GM12875 (cell line): ENCODE data around the gene KANSL1.

ENCODE experiments used
- H3K4me3 ChIP-seq: one replicate; pipeline ENCODE4 v1.5.1; 2011; ENCODE audit warnings: low read depth, low read length, control low read depth
- TF ChIP-seq, protein P1 (sequence below): IDR thresholded peaks from 2 replicates; pipeline ENCODE4 v1.5.1; 2011; ENCODE audit warnings: low read depth, mild to moderate bottlenecking, control low read depth, inconsistent platforms, low read length, moderate library complexity, borderline replicate concordance; ENCODE audit not compliant: insufficient read depth

Gene KANSL1

DNA sequence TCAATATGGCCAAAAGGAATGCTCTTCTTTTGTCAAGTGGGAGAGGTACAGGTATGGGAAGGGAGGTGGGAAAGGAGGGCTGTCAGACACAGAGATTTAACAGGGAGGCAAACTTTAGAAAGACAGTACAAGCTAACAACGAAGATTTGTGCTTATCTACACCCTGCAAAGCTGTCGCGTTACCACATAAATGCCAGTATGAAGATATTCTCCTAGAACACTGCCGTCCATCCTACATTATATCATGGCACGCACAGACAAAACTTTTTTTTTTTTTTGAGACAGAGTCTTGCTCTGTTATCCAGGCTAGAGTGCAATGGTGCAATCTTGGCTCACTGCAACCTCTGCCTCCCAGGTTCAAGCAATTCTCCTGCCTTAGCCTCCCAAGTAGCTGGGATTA is 143.6 kb downstream of the KANSL1 start:
- TF ChIP-seq, protein P1, sequence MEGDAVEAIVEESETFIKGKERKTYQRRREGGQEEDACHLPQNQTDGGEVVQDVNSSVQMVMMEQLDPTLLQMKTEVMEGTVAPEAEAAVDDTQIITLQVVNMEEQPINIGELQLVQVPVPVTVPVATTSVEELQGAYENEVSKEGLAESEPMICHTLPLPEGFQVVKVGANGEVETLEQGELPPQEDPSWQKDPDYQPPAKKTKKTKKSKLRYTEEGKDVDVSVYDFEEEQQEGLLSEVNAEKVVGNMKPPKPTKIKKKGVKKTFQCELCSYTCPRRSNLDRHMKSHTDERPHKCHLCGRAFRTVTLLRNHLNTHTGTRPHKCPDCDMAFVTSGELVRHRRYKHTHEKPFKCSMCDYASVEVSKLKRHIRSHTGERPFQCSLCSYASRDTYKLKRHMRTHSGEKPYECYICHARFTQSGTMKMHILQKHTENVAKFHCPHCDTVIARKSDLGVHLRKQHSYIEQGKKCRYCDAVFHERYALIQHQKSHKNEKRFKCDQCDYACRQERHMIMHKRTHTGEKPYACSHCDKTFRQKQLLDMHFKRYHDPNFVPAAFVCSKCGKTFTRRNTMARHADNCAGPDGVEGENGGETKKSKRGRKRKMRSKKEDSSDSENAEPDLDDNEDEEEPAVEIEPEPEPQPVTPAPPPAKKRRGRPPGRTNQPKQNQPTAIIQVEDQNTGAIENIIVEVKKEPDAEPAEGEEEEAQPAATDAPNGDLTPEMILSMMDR: no peak
- H3K4me3 ChIP-seq: no peak overlapping the region

DNA sequence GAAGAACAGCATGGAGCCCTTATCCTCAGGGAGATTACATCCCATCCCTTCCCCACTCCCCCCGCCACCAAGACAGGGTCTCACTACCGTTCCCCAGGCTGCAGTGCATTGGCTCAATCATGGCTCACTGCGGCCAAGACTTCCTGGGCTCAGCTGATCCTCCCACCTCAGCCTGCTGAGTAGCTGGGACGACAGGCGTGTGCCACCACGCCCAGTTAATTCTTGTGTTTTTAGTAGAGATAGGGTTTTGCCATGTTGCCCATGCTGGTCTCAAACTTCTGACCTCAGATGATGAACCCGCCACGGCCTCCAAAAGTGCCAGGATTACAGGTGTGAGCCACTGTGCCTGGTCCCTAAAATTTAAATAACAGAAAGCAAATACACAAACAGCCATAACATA is 145.4 kb downstream of the KANSL1 start:
- TF ChIP-seq, protein P1: no peak
- no peak overlapping the region for H3K4me3 ChIP-seq

GRCh38 chr17:46047398-46047797 is 145.8 kb downstream of the KANSL1 start:
- no peak overlapping the region for H3K4me3 ChIP-seq
- TF ChIP-seq, protein P1: no peak

DNA sequence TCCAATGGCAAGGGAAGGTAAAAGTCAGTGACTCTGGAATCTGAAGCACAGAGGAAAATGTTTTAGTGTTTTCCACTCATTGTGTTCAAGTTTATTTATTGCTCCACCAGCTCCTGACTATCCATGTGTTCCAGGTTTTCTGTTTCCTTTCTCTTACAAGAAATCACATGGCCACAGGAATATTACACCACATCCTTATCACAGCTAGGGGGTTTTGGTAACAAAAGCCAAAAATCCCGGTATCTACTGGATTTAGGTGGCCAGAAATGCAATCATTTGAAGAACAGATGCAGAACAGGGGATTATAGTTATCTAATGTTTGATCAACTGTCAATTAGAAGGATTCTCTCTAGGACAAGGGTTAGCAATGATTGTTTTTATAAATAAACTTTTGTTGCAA is 146.3 kb downstream of the KANSL1 start:
- TF ChIP-seq, protein P1: no peak
- no peak overlapping the region for H3K4me3 ChIP-seq

DNA sequence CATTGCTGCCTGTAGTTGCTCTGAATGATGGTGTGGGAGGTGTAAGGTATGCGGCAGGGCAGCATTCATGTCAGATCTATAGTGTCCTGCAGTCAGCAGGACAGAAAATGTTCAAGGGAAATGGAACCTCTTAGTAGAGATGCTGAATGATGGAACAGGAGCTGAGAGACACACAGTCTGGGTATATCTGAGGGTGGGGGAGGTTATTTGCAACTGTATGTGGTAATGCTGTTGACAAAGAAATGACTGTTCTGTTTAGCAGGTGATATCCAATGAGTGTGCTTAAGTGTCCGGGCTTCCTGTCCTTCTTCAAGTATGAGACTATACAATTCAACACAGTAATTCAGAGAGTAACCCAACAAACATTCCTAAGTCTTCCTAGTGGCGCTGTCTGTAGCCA is 147.6 kb downstream of the KANSL1 start:
- no peak overlapping the region for H3K4me3 ChIP-seq
- TF ChIP-seq, protein P1: no peak

GRCh38 chr17:46044989-46045388 is 148.2 kb downstream of the KANSL1 start:
- TF ChIP-seq, protein P1: no peak
- H3K4me3 ChIP-seq: no peak overlapping the region

DNA sequence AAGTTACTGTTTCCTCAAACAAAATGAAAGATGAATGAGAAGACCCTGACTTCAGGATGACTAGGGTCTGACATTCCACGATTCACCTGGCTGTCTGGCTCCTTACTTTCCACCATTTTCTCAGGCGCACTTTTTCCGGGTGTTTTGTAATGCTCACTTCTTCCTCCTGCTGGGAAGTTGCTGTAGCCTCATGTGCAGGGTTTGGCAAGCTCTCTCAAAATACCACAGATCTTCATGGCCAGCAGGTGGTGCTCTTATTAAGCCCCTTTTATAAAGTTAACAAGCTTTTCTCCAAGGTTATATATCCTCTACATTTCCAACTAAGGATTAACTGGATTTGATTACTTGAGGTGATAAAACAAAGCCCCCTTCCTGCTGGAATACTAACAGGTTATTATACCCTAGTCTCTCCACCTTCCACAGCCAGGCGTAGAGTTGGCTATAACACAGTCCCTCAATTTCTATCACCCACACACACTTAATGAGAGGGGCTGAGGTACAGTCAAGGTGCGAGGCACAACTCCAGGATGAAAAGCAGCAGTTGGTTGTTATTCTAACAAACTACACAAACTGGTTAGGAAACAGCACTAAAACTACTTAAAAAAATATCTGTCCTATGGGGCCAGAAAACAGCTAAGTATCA is 148.8 kb downstream of the KANSL1 start:
- TF ChIP-seq, protein P1: peak; percentile 65
- no peak overlapping the region for H3K4me3 ChIP-seq
